Esophagus squamous epithelium (tissue), 5 donors: ENCODE measurements around the gene RNF215. TPM values are rescaled to one million over a fixed set of nuclear protein-coding genes. Genes with fewer than 3 reads are reported as not detected.

ENCODE experiments used
- DNase-seq: peaks from one replicate; lab custom pipeline; 2025; lab: John Stamatoyannopoulos, UW
- H3K27ac ChIP-seq, 4 donors: fragments of 200-600 bp; sonication (generic); one replicate each; pipeline ENCODE4 v1.5.1; 2016 to 2019; ENCODE audit warnings: mild to moderate bottlenecking in 1 of 4
- H3K27me3 ChIP-seq, 4 donors: fragments of 200-600 bp; sonication (generic); 1 replicate in 3 of 4; 2 replicates in 1 of 4; pipeline versions ENCODE4 v1.5.1 to v1.6.0; 2017 to 2021; ENCODE audit warnings: antibody characterized with exemption in 1 of 4
- H3K36me3 ChIP-seq, 3 donors: fragments of 200-600 bp; sonication (generic); one replicate each; pipeline ENCODE4 v1.5.1; 2016 to 2019
- H3K4me1 ChIP-seq, 3 donors: fragments of 200-600 bp; sonication (generic); one replicate each; pipeline ENCODE4 v1.5.1; 2017 to 2019
- H3K4me3 ChIP-seq, 4 donors: fragments of 200-600 bp; sonication (generic); 1 replicate in 3 of 4; 2 replicates in 1 of 4; pipeline ENCODE4 v1.5.1; 2016 to 2019; ENCODE audit warnings: mild to moderate bottlenecking in 2 of 4, moderate library complexity in 1 of 4
- H3K9me3 ChIP-seq, 3 donors: fragments of 200-600 bp; sonication (generic); one replicate each; pipeline ENCODE4 v1.5.1; 2016 to 2019
- POLR2A ChIP-seq, 4 donors: fragments of 450-650 bp; IDR thresholded peaks; one replicate each; pipeline ENCODE4 v1.6.1; 2017; ENCODE audit warnings: antibody characterized with exemption in 4 of 4, mild to moderate bottlenecking in 4 of 4, moderate library complexity in 3 of 4
- WGBS, 2 donors: methylation state at CpG; one replicate each; pipeline ENCODE4 v1.1.5; 2018; 5-methylcytosine and 5-hydroxymethylcytosine counted together
- intact Hi-C: fragments of 100-400 bp; cut with DNase I; formaldehyde crosslinking; loops from one replicate; pipeline ENCODE4 v1.15.0; 2022
- total RNA-seq, 4 donors: library from RNA; depleted of rRNA; stranded (reverse); fragments of >200 nt; gene quantifications; one replicate each; pipeline ENCODE4 v1.1.0, GENCODE V29; 2016
- TF ChIP-seq, protein P1 (sequence below), 6 experiments: fragments of 450-650 bp in 4 of 6; fragments of 200-600 bp in 2 of 6; sonication (generic) in 2 of 6; IDR thresholded peaks; one replicate each; pipeline ENCODE4 v1.5.1; 2016 to 2019; ENCODE audit warnings: antibody characterized with exemption in 6 of 6, mild to moderate bottlenecking in 4 of 6, moderate library complexity in 4 of 6
- donor health status: DM: yes; HTN: yes; CAD: no.

The RNF215 gene
- total RNA-seq, 4 donors from 2014 or later, result 2.3 to 8.4 (median 3.9) TPM

DNA sequence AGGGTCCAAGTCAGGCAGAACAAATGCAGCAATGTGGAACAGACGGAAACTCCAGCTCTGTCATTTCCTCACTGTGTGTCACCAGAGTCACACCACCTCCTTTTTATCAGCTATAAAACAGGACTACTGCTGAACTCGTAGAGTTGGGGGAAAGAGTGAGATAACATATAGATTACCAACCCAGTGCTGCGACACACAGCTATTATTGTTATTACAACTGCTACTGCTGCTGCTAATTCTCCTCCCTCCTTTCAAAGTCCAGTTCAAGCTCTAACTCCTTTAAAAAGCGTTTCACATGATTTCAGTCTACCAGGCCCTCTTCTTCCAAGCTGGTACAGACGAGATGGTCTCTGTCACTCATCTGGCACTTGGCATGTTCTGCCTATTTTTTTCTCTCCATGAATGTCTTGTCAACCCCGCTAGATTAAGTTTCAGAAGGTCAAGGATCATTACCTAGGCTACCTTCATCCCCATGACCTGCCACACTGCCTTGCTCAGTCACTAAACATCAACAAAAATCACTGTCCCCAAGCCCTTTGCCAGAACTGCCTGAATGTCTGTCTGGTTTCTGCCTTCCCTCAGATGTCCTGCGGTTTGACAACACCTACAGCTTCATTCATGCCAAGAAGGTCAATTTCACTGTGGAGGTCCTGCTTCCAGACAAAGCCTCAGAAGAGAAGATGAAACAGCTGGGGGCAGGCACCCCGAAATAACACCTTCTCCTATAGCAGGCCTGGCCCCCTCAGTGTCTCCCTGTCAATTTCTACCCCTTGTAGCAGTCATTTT, 34.7 kb upstream of the RNF215 start:
- WGBS, 2 donors, result 57 to 69% methylated on average over 8 of the region's 8 CpGs
- Histone ChIP-seq H3K4me1 (peaks cover 47 to 79% (median 53%) of the 10 kb centered on the region in 3 donors), H3K9me3 (no peaks in the 10 kb centered on the region)

DNA sequence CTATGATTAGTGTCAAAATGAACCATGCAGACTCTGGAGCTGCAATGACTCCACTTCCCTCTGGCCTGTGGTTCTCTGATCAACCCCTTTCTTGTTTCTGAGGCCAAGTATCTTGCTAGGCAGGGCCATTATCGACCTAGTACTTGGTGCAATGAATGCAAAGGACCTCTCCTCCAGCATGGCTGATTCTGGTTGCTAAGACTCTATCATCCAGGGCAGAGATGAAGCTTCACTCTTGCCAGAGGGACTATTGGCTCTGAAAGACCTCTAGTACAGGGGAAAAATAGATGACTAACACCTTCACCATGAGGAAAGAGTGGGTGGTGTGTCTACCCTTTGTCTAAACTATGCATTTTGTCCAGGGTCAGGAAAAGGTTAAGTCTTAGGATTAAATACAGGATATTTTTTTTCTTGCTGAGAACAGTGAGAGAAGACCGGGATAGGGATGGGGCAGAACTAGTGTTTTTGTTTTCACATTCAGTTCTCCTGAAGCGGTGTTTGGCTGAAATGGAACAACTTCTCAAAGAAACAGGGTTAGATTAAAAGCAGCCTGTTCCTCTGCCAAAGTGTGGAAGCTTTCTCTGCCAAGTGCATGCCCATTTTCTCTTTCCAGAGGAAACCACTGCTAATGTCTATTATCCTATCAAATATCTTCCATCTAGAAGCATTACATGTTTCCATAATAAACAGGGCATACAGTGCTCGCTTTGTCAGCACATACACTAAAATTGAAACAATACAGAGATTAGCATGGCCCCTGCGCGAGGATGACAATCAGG, 33.3 kb upstream of the RNF215 start:
- intact Hi-C loops, result no loop called here
- Histone ChIP-seq H3K27me3 (no peaks in the 10 kb centered on the region), H3K4me3 (no peak overlapping the region), H3K36me3 (peaks cover 0 to 45% (median 16%) of the 10 kb centered on the region in 3 donors), H3K27ac (peak overlapping the region; percentile 71 to 99 (median 98)), H3K9me3 (no peaks in the 10 kb centered on the region), H3K4me1 (peaks cover 39 to 73% (median 40%) of the 10 kb centered on the region in 3 donors)
- WGBS, 2 donors, result 24 to 32% methylated on average over 5 to 6 of the region's 6 CpGs
- DNase-seq, result no peak
- TF ChIP-seq POLR2A (IDR thresholded peaks at IDR 0.05), result no peak
- TF ChIP-seq, protein P1, sequence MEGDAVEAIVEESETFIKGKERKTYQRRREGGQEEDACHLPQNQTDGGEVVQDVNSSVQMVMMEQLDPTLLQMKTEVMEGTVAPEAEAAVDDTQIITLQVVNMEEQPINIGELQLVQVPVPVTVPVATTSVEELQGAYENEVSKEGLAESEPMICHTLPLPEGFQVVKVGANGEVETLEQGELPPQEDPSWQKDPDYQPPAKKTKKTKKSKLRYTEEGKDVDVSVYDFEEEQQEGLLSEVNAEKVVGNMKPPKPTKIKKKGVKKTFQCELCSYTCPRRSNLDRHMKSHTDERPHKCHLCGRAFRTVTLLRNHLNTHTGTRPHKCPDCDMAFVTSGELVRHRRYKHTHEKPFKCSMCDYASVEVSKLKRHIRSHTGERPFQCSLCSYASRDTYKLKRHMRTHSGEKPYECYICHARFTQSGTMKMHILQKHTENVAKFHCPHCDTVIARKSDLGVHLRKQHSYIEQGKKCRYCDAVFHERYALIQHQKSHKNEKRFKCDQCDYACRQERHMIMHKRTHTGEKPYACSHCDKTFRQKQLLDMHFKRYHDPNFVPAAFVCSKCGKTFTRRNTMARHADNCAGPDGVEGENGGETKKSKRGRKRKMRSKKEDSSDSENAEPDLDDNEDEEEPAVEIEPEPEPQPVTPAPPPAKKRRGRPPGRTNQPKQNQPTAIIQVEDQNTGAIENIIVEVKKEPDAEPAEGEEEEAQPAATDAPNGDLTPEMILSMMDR (IDR thresholded peaks at IDR 0.05), result no peak

More for the DNA sequence above, 34.7 kb upstream of the RNF215 start:
- Histone ChIP-seq H3K27me3 (no peaks in the 10 kb centered on the region), H3K27ac (peak overlapping the region; percentile 97 to 99 (median 98)), H3K36me3 (peaks cover 0 to 32% (median 7%) of the 10 kb centered on the region in 3 donors), H3K4me3 (peak overlapping the region in 2 of 4 donors; percentile 65 to 74)
- no peak for DNase-seq
- TF ChIP-seq, protein P1 (IDR thresholded peaks at IDR 0.05), result no peak
- TF ChIP-seq POLR2A (IDR thresholded peaks at IDR 0.05), result no peak
- intact Hi-C loops, result no loop called here

DNA sequence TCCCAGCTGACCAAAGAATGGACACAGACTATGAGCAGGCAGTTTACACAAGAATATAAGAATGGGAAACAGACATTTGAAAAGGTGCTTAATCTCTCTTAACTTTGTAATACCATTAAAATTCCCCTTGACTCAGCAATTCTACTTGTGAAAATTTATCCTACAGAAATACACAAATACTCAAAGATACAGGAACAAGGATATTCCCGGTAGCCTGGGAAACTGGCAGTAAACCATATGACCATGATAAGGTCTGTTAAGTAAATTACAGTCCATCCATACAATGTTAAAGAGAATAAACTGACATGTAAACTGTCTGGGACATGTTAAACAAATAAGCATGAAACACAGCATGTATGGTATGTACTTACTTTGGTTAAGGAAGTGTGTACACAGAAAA, 29.6 kb upstream of the RNF215 start:
- Histone ChIP-seq H3K4me1 (peaks cover 11 to 51% (median 23%) of the 10 kb centered on the region in 3 donors), H3K4me3 (no peak overlapping the region), H3K9me3 (no peaks in the 10 kb centered on the region), H3K27ac (peak overlapping the region in 2 of 4 donors; percentile 39 to 69), H3K27me3 (no peaks in the 10 kb centered on the region), H3K36me3 (peaks cover 0 to 82% (median 17%) of the 10 kb centered on the region in 3 donors)
- intact Hi-C loops, result no loop called here
- WGBS, 2 donors, result 50 to 86% methylated on average over 1 of the region's 1 CpG
- TF ChIP-seq POLR2A (IDR thresholded peaks at IDR 0.05), result no peak
- TF ChIP-seq, protein P1 (IDR thresholded peaks at IDR 0.05), result no peak
- no peak for DNase-seq

DNA sequence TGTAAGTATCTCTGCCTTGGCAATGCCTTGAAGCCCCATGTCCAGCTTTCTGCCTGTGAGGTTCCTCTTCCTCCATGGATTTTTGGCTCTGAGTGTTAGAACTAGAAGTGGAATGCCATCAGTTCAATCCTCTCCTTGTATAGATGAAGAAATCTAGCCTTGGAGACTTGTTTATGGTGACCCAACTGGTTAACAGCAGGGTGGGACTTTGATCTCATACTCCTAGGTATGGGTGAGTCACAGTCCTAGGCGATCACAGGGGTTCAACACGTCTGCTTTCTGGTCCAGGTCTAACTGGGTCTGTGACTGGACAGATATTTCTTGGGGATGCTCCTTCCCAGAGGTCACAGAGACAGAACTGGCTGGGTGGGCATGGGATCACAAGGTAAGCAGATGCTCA, 29.2 kb upstream of the RNF215 start:
- peaks cover 7 to 51% (median 18%) of the 10 kb centered on the region in 3 donors for H3K4me1 ChIP-seq
- TF ChIP-seq, protein P1 (IDR thresholded peaks at IDR 0.05), result no peak
- no peak for TF ChIP-seq POLR2A (IDR thresholded peaks at IDR 0.05)
- H3K27me3 ChIP-seq, result no peaks in the 10 kb centered on the region
- H3K4me3 ChIP-seq, result no peak overlapping the region
- WGBS, 2 donors, result 24 to 43% methylated on average over 1 to 2 of the region's 2 CpGs
- peaks cover 0 to 86% (median 17%) of the 10 kb centered on the region in 3 donors for H3K36me3 ChIP-seq
- peak overlapping the region in 3 of 4 donors; percentile 29 to 69 (median 48) for H3K27ac ChIP-seq
- intact Hi-C loops, result no loop called here
- no peak for DNase-seq
- H3K9me3 ChIP-seq, result no peaks in the 10 kb centered on the region
